H9 (cell line): ENCODE data around the gene ZNF33A. TPM values are rescaled to one million over a fixed set of nuclear protein-coding genes. Genes with fewer than 3 reads are reported as not detected.

Source experiments
- DNase-seq: peaks from one replicate; pipeline ENCODE4 v3.0.0-alpha.2; 2017
- H2AFZ ChIP-seq: one replicate; pipeline ENCODE4 v1.6.1; 2013; ENCODE audit warnings: mild to moderate bottlenecking, low read length, control low read depth, moderate library complexity
- H2AK5ac ChIP-seq: 2 replicates; pipeline ENCODE4 v1.6.1; 2013; ENCODE audit warnings: low read length, control low read depth, mixed read lengths; ENCODE audit not compliant: insufficient read length
- H2BK120ac ChIP-seq: one replicate; pipeline ENCODE4 v1.6.1; 2013; ENCODE audit warnings: low read depth, mild to moderate bottlenecking, low read length, control low read depth, inconsistent platforms; ENCODE audit not compliant: poor library complexity, severe bottlenecking
- H2BK12ac ChIP-seq: 2 replicates; pipeline ENCODE4 v1.6.1; 2013; ENCODE audit warnings: low read length, control low read depth, mixed read lengths, low read depth; ENCODE audit not compliant: insufficient read length
- H2BK15ac ChIP-seq: 2 replicates; pipeline ENCODE4 v1.6.1; 2013; ENCODE audit warnings: low read depth, low read length, control low read depth
- H2BK20ac ChIP-seq: one replicate; pipeline ENCODE4 v1.6.1; 2013; ENCODE audit warnings: low read depth, mild to moderate bottlenecking, low read length, control low read depth, inconsistent platforms; ENCODE audit not compliant: poor library complexity, severe bottlenecking
- H2BK5ac ChIP-seq: 2 replicates; pipeline ENCODE4 v1.6.1; 2013; ENCODE audit warnings: low read length, control low read depth, mixed read lengths; ENCODE audit not compliant: insufficient read length
- H3K14ac ChIP-seq: 2 replicates; pipeline ENCODE4 v1.6.1; 2013; ENCODE audit warnings: low read length, control low read depth; ENCODE audit not compliant: insufficient read depth
- H3K18ac ChIP-seq: 2 replicates; pipeline ENCODE4 v1.6.1; 2013; ENCODE audit warnings: low read depth, mild to moderate bottlenecking, mixed read lengths, low read length, control low read depth; ENCODE audit not compliant: insufficient read length
- H3K23ac ChIP-seq: 2 replicates; pipeline ENCODE4 v1.6.1; 2013; ENCODE audit warnings: low read length, control low read depth, mixed read lengths, low read depth; ENCODE audit not compliant: insufficient read length
- H3K23me2 ChIP-seq: 2 replicates; pipeline ENCODE4 v1.6.1; 2013; ENCODE audit warnings: low read depth, mild to moderate bottlenecking, mixed read lengths, low read length, control low read depth; ENCODE audit not compliant: insufficient read length, poor library complexity, severe bottlenecking
- H3K27ac ChIP-seq: 2 replicates; pipeline ENCODE4 v1.5.1; 2013; ENCODE audit warnings: low read length, control low read depth, mixed read lengths, low read depth; ENCODE audit not compliant: insufficient read length
- H3K27me3 ChIP-seq: 2 replicates; pipeline ENCODE4 v1.6.1; 2013; ENCODE audit warnings: low read length, control low read depth, inconsistent platforms; ENCODE audit not compliant: insufficient read depth
- H3K4ac ChIP-seq: 2 replicates; pipeline ENCODE4 v1.6.1; 2013; ENCODE audit warnings: low read depth, mild to moderate bottlenecking, control low read depth, inconsistent platforms, low read length, moderate library complexity
- H3K4me1 ChIP-seq: 2 replicates; pipeline ENCODE4 v1.6.1; 2013; ENCODE audit warnings: low read length, control low read depth, inconsistent platforms; ENCODE audit not compliant: insufficient read depth
- H3K4me2 ChIP-seq: 2 replicates; pipeline ENCODE4 v1.6.1; 2013; ENCODE audit warnings: low read length, control low read depth, mixed read lengths; ENCODE audit not compliant: insufficient read length, insufficient read depth
- H3K56ac ChIP-seq: 2 replicates; pipeline ENCODE4 v1.6.1; 2013; ENCODE audit warnings: low read depth, mild to moderate bottlenecking, mixed read lengths, low read length, control low read depth; ENCODE audit not compliant: insufficient read length
- H3K79me1 ChIP-seq: 2 replicates; pipeline ENCODE4 v1.6.1; 2013; ENCODE audit warnings: low read depth, mild to moderate bottlenecking, moderate library complexity, low read length, control low read depth, inconsistent platforms; ENCODE audit not compliant: insufficient read depth, poor library complexity, severe bottlenecking
- H3K79me2 ChIP-seq: 2 replicates; pipeline ENCODE4 v1.6.1; 2013; ENCODE audit warnings: low read length, control low read depth, inconsistent platforms; ENCODE audit not compliant: insufficient read depth
- H3K9ac ChIP-seq: 2 replicates; pipeline ENCODE4 v1.6.1; 2013; ENCODE audit warnings: low read length, control low read depth, mixed read lengths; ENCODE audit not compliant: insufficient read length; ENCODE audit errors: extremely low read depth
- H3K9me3 ChIP-seq: one replicate; pipeline ENCODE4 v1.6.1; 2013; ENCODE audit warnings: low read depth, low read length, inconsistent platforms; ENCODE audit not compliant: control insufficient read depth
- H3T11ph ChIP-seq: one replicate; pipeline ENCODE4 v1.6.1; 2013; ENCODE audit warnings: mild to moderate bottlenecking, low read length, control low read depth, inconsistent platforms
- H4K20me1 ChIP-seq: one replicate; pipeline ENCODE4 v1.6.1; 2013; ENCODE audit not compliant: control insufficient read depth, insufficient read length, insufficient read depth
- H4K5ac ChIP-seq: 2 replicates; pipeline ENCODE4 v1.6.1; 2013; ENCODE audit warnings: low read depth, mild to moderate bottlenecking, mixed read lengths, low read length, control low read depth; ENCODE audit not compliant: insufficient read length
- H4K8ac ChIP-seq: replicated peaks from 2 replicates; pipeline ENCODE4 v1.6.1; 2013; ENCODE audit warnings: low read length, control low read depth, mixed read lengths, low read depth; ENCODE audit not compliant: insufficient read length
- H4K91ac ChIP-seq: 2 replicates; pipeline ENCODE4 v1.6.1; 2013; ENCODE audit warnings: low read depth, mild to moderate bottlenecking, moderate library complexity, mixed read lengths, low read length, control low read depth; ENCODE audit not compliant: insufficient read length
- H3K27ac Mint-ChIP-seq, 3 experiments: 2 replicates in 2 of 3; 3 replicates in 1 of 3; pipeline ENCODE4 v1.8.0; 2020 to 2021; ENCODE audit warnings: mixed read lengths in 3 of 3, mild to moderate bottlenecking in 1 of 3, moderate library complexity in 1 of 3
- H3K27me3 Mint-ChIP-seq: 2 replicates; pipeline ENCODE4 v1.8.0; 2021; ENCODE audit warnings: low read depth, mild to moderate bottlenecking, moderate library complexity, mixed read lengths
- H3K36me3 Mint-ChIP-seq, 3 experiments: 2 replicates in 2 of 3; 3 replicates in 1 of 3; pipeline ENCODE4 v1.8.0; 2020 to 2021; ENCODE audit warnings: low read depth in 3 of 3, mixed read lengths in 3 of 3; ENCODE audit not compliant: insufficient read depth in 1 of 3
- H3K4me1 Mint-ChIP-seq, 2 experiments: 2 replicates each; pipeline ENCODE4 v1.8.0; 2020; ENCODE audit warnings: mixed read lengths in 2 of 2
- H3K4me3 Mint-ChIP-seq, 2 experiments: 2 replicates in 1 of 2; 3 replicates in 1 of 2; pipeline ENCODE4 v1.8.0; 2020 to 2021; ENCODE audit warnings: mild to moderate bottlenecking in 2 of 2, mixed read lengths in 2 of 2, moderate library complexity in 1 of 2
- H3K9me3 Mint-ChIP-seq, 2 experiments: 2 replicates in 1 of 2; 3 replicates in 1 of 2; pipeline ENCODE4 v1.8.0; 2020; ENCODE audit warnings: mild to moderate bottlenecking in 2 of 2, mixed read lengths in 2 of 2, moderate library complexity in 1 of 2
- WGBS: extraction: QIAGEN DNeasy Blood & Tissue Kit; methylation state at CpG from one replicate; pipeline ENCODE4 v1.1.7; 2013; ENCODE audit warnings: missing lambda C conversion rate, low lambda C conversion rate, mixed read lengths; ENCODE audit not compliant: insufficient read length; ENCODE audit errors: extremely low coverage; 5-methylcytosine and 5-hydroxymethylcytosine counted together
- total RNA-seq: library from RNA; stranded (reverse); gene quantifications from 2 replicates; pipeline ENCODE4 v1.2.1, GENCODE V29; 2021
- TF ChIP-seq, protein P1 (sequence below): fragments of 200-600 bp; sonication (generic); conservative IDR thresholded peaks from 3 replicates; pipeline ENCODE4 v1.8.0; 2021; ENCODE audit warnings: antibody characterized with exemption, mild to moderate bottlenecking

Gene ZNF33A
- total RNA-seq, 1 experiment from 2014 or later = 42.7 TPM

DNA sequence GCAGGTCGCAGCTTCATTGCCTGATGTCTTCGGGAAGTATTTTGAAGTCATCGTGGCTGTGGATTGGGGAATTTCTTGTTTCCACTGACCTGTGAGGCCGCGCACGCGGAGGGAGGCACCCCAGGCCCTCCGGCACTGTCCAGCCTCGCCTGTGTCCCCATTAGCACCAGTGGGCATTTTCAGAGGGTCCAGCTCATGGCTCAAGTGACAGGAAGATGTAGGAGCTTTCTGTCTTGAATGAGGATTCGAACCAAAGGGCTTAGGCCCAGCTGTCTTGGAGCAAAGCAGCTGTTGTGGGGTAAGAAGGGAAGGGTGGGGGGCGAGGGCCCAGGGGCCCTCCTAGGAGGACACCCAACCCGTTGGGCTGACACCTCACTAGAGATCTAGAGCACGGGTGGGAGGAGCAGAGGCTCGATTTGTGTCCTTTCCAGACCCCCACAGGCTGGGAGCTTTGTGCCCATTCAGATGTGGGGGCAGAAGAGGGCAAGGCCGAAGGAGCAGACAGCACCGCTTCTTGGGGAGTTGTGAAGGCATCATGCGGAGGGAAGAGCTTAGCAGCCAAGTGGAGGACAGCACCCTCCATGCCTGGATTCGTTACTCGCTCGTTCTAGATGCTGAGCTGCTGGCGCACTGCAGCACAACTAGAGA lies 84.6 kb downstream of the ZNF33A start:
- Histone ChIP-seq H3K14ac (0 out of 2 replicates have a peak overlapping the region, but pooled peaks have one; percentile 1), H2AFZ (no peak overlapping the region), H3K4ac (no peak overlapping the region), H4K8ac (no peak overlapping the region), H4K91ac (no peak overlapping the region), H3T11ph (no peak overlapping the region), H4K5ac (no peak overlapping the region), H2BK20ac (no peak overlapping the region), H3K18ac (no peak overlapping the region), H2AK5ac (no peak overlapping the region), H3K23me2 (peaks cover 9% of the 10 kb centered on the region), H3K79me2 (no peaks in the 10 kb centered on the region), H3K27ac (no peak overlapping the region), H2BK120ac (no peak overlapping the region), H3K23ac (no peak overlapping the region), H3K9me3 (no peaks in the 10 kb centered on the region), H3K27me3 (no peaks in the 10 kb centered on the region), H3K9ac (peak overlapping the region; percentile 16), H3K79me1 (no peaks in the 10 kb centered on the region), H3K56ac (no peak overlapping the region), H2BK15ac (no peak overlapping the region), H4K20me1 (no peaks in the 10 kb centered on the region), H2BK5ac (no peak overlapping the region), H2BK12ac (no peak overlapping the region), H3K4me2 (peak overlapping the region; percentile 64), H3K4me1 (no peaks in the 10 kb centered on the region)
- DNase-seq = no peak
- peak overlapping the region; percentile 81 to 88 for H3K4me3 Mint-ChIP-seq
- peaks cover 48 to 51% (median 50%) of the 10 kb centered on the region in 3 experiments for H3K36me3 Mint-ChIP-seq
- no CpG with 5 or more reads among the region's 21 CpGs for WGBS
- TF ChIP-seq, protein P1, sequence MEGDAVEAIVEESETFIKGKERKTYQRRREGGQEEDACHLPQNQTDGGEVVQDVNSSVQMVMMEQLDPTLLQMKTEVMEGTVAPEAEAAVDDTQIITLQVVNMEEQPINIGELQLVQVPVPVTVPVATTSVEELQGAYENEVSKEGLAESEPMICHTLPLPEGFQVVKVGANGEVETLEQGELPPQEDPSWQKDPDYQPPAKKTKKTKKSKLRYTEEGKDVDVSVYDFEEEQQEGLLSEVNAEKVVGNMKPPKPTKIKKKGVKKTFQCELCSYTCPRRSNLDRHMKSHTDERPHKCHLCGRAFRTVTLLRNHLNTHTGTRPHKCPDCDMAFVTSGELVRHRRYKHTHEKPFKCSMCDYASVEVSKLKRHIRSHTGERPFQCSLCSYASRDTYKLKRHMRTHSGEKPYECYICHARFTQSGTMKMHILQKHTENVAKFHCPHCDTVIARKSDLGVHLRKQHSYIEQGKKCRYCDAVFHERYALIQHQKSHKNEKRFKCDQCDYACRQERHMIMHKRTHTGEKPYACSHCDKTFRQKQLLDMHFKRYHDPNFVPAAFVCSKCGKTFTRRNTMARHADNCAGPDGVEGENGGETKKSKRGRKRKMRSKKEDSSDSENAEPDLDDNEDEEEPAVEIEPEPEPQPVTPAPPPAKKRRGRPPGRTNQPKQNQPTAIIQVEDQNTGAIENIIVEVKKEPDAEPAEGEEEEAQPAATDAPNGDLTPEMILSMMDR = no peak
- peaks cover 4 to 9% of the 10 kb centered on the region in 2 experiments; a peak in 3 of 4 replicates for H3K4me1 Mint-ChIP-seq
- H3K9me3 Mint-ChIP-seq = peaks cover 51 to 55% of the 10 kb centered on the region in 2 experiments
- no peak overlapping the region for H3K27ac Mint-ChIP-seq
- H3K27me3 Mint-ChIP-seq = peaks cover 2% of the 10 kb centered on the region; the same call in 1 of the 2 replicates
